Breast epithelium (tissue), 4 donors: Measurements from ENCODE around the gene MAPKAP1. TPM values are rescaled to one million over a fixed set of nuclear protein-coding genes. Genes with fewer than 3 reads are reported as not detected.

Experiments used
- DNase-seq, 2 donors: peaks; one replicate each; pipeline ENCODE4 v3.0.0-alpha.2; 2019; ENCODE audit warnings: low spot score in 2 of 2
- H3K27ac ChIP-seq, 2 donors: fragments of 200-600 bp; sonication (generic) in 1 of 2; one replicate each; pipeline ENCODE4 v1.5.1; 2016 to 2019; ENCODE audit warnings: mild to moderate bottlenecking in 1 of 2
- H3K27me3 ChIP-seq, 2 donors: fragments of 200-600 bp; sonication (generic) in 1 of 2; one replicate each; pipeline versions ENCODE4 v1.5.1 to v1.6.0; 2017 to 2019; ENCODE audit warnings: control low read depth in 1 of 2, mild to moderate bottlenecking in 1 of 2
- H3K36me3 ChIP-seq: fragments of 200-600 bp; one replicate; pipeline ENCODE4 v1.5.1; 2019
- H3K4me1 ChIP-seq, 2 donors: fragments of 200-600 bp; sonication (generic); one replicate each; pipeline ENCODE4 v1.5.1; 2016 to 2019; ENCODE audit warnings: control low read depth in 1 of 2
- H3K4me3 ChIP-seq, 3 donors: fragments of 200-600 bp; sonication (generic); 1 replicate in 2 of 3; 2 replicates in 1 of 3; pipeline ENCODE4 v1.5.1; 2016 to 2019; ENCODE audit warnings: mild to moderate bottlenecking in 3 of 3, moderate library complexity in 2 of 3
- H3K9me3 ChIP-seq, 2 donors: fragments of 200-600 bp; sonication (generic) in 1 of 2; one replicate each; pipeline ENCODE4 v1.5.1; 2016 to 2019; ENCODE audit warnings: control low read depth in 1 of 2
- CTCF ChIP-seq, 3 donors: fragments of 450-650 bp; IDR thresholded peaks; one replicate each; pipeline ENCODE4 v1.5.1; 2016 to 2017; ENCODE audit warnings: antibody characterized with exemption in 3 of 3, mild to moderate bottlenecking in 3 of 3, moderate library complexity in 3 of 3
- POLR2A ChIP-seq: fragments of 450-650 bp; IDR thresholded peaks from one replicate; pipeline ENCODE4 v1.6.1; 2016; ENCODE audit warnings: antibody characterized with exemption, mild to moderate bottlenecking, moderate library complexity
- POLR2AphosphoS5 ChIP-seq, 3 donors: sonication (generic); formaldehyde crosslinking; IDR thresholded peaks; one replicate each; pipeline ENCODE4 v1.6.1; 2017; ENCODE audit warnings: antibody characterized with exemption in 3 of 3
- intact Hi-C: fragments of 100-400 bp; cut with DNase I; formaldehyde crosslinking; loops from one replicate; pipeline ENCODE4 v1.15.1; 2023; ENCODE audit warnings: low total_unique reads
- total RNA-seq, 3 donors: library from RNA; depleted of rRNA; stranded (reverse); fragments of >200 nt; gene quantifications; one replicate each; pipeline ENCODE4 v1.1.0, GENCODE V29; 2016

MAPKAP1 gene
- total RNA-seq, 3 donors from 2014 or later: 61.3 to 81.9 (median 78.6) TPM

DNA sequence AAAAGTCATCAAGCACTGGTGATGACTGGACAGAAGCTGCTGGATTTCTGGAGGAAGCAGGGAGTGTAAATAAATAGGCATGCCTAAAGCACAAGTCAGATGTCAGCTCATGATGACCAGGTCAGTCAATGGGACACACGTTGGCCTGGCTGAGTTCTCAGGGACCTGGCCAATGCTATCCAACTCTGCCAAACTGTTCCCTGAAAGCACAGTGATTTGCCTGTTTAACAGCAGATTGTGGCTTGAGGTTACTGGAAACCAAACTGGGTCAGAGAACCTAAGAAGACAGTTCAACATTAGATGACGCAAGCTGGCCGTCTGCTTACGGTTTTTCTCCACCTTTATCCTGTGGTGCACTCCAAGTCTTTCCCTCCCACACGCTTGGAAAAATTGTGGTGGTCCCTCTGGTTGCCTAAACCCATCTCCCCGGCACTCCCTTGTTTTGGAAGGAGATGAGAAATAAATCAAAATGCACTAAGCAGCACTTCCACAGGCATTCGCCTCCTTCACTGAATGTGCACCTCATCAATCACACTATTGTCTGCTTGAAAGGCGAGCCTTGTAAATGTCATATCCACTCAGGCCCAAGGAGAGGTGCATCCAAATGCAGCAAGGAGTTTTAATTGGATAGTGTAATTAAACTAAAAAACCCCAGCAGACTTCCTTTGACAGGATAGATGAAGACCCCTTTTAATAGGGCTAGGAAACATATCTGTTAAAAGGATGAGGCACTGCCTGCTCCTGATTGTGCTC, 245.9 kb downstream of the MAPKAP1 start:
- no peak for TF ChIP-seq POLR2AphosphoS5 (IDR thresholded peaks at IDR 0.05)
- no peak for TF ChIP-seq CTCF (IDR thresholded peaks at IDR 0.05)
- no peak for TF ChIP-seq POLR2A
- Histone ChIP-seq H3K27me3 (no peaks in the 10 kb centered on the region), H3K27ac (peak overlapping the region in 1 of 2 donors; percentile 26), H3K36me3 (no peaks in the 10 kb centered on the region), H3K4me1 (no peaks in the 10 kb centered on the region), H3K9me3 (peaks cover 0 to 10% of the 10 kb centered on the region in 2 donors), H3K4me3 (no peak overlapping the region)
- intact Hi-C loops: no loop called here
- no peak for DNase-seq

- intact Hi-C loops: no loop called here
- DNase-seq: no peak
- Histone ChIP-seq H3K9me3 (peaks cover 0 to 10% of the 10 kb centered on the region in 2 donors), H3K36me3 (no peaks in the 10 kb centered on the region), H3K4me1 (no peaks in the 10 kb centered on the region), H3K27ac (peak overlapping the region in 1 of 2 donors; percentile 26), H3K4me3 (no peak overlapping the region), H3K27me3 (no peaks in the 10 kb centered on the region)
- TF ChIP-seq POLR2A (no peak), CTCF (IDR thresholded peaks at IDR 0.05) (no peak), POLR2AphosphoS5 (IDR thresholded peaks at IDR 0.05) (no peak)
Observed at GRCh38 chr9:125460346-125460745, 246.7 kb downstream of the MAPKAP1 start.

- no peak overlapping the region for H3K27ac ChIP-seq
- no peaks in the 10 kb centered on the region for H3K27me3 ChIP-seq
- no peaks in the 10 kb centered on the region for H3K4me1 ChIP-seq
- intact Hi-C loops: no loop called here
- no peak for TF ChIP-seq POLR2AphosphoS5 (IDR thresholded peaks at IDR 0.05)
- no peaks in the 10 kb centered on the region for H3K36me3 ChIP-seq
- no peak overlapping the region for H3K4me3 ChIP-seq
- H3K9me3 ChIP-seq: peaks cover 0 to 10% of the 10 kb centered on the region in 2 donors
- no peak for DNase-seq
Observed at GRCh38 chr9:125457357-125457756, 249.7 kb downstream of the MAPKAP1 start.

GRCh38 chr9:125455876-125456275, 251.1 kb downstream of the MAPKAP1 start:
- TF ChIP-seq CTCF (IDR thresholded peaks at IDR 0.05): no peak
- no peak for TF ChIP-seq POLR2AphosphoS5 (IDR thresholded peaks at IDR 0.05)
- TF ChIP-seq POLR2A: no peak
- intact Hi-C loops: no loop called here
- Histone ChIP-seq H3K4me1 (no peaks in the 10 kb centered on the region), H3K4me3 (no peak overlapping the region), H3K27ac (no peak overlapping the region), H3K9me3 (peaks cover 0 to 10% of the 10 kb centered on the region in 2 donors), H3K27me3 (no peaks in the 10 kb centered on the region), H3K36me3 (no peaks in the 10 kb centered on the region)
- DNase-seq: no peak

GRCh38 chr9:125455132-125455531, 251.9 kb downstream of the MAPKAP1 start:
- intact Hi-C loops: no loop called here
- H3K27me3 ChIP-seq: no peaks in the 10 kb centered on the region
- DNase-seq: no peak
- TF ChIP-seq POLR2A (no peak), POLR2AphosphoS5 (IDR thresholded peaks at IDR 0.05) (no peak), CTCF (IDR thresholded peaks at IDR 0.05) (no peak)
- H3K36me3 ChIP-seq: no peaks in the 10 kb centered on the region
- no peak overlapping the region for H3K4me3 ChIP-seq
- H3K27ac ChIP-seq: no peak overlapping the region
- peaks cover 0 to 10% of the 10 kb centered on the region in 2 donors for H3K9me3 ChIP-seq
- H3K4me1 ChIP-seq: no peaks in the 10 kb centered on the region
